Measurements from ENCODE around the gene PF4V1. TPM values are rescaled to one million over a fixed set of nuclear protein-coding genes. Genes with fewer than 3 reads are reported as not detected.

PF4V1 gene
- total RNA-seq, 2 experiments from 2014 or later: not detected

GRCh38 chr4:73836373-73837279, 16.5 kb upstream of the PF4V1 start, which contains the start of gene CXCL6:
TSS of gene CXCL6 (plus strand) at chr4:73836678. CDS start at chr4:73836751, 73 bp downstream.
- no peak for DNase-seq
- Mint-ChIP-seq H3K27ac (no peak within 1 kb of the TSS), H3K9me3 (peaks cover 3% of the 10 kb centered on the region), H3K36me3 (ENCODE audit: low read depth) (no peaks in the 10 kb centered on the region), H3K4me1 (no peaks in the 10 kb centered on the region), H3K4me3 (no peak within 1 kb of the TSS), H3K27me3 (peaks cover 8% of the 10 kb centered on the region)
- ChIA-PET POLR2A (no interaction called here), CTCF (interaction anchor here (1.3 kb wide), 1 partner anchor 9 kb away, joined by 3 read pairs; no protein-coding TSS in a partner anchor)

- H3K9me3 Mint-ChIP-seq: no peaks in the 10 kb centered on the region
- POLR2A ChIA-PET: no interaction called here
- no peaks in the 10 kb centered on the region for H3K36me3 Mint-ChIP-seq (ENCODE audit: low read depth)
- CTCF ChIA-PET: no interaction called here
- DNase-seq: no peak
- no peak overlapping the region for H3K27ac Mint-ChIP-seq
- H3K4me3 Mint-ChIP-seq: no peak overlapping the region
- H3K27me3 Mint-ChIP-seq: peaks cover 8% of the 10 kb centered on the region
- H3K4me1 Mint-ChIP-seq: no peaks in the 10 kb centered on the region
These were observed 14.0 kb upstream of the PF4V1 start for GRCh38 chr4:73839071-73839470.

GRCh38 chr4:73839715-73840114, 13.4 kb upstream of the PF4V1 start:
- CTCF ChIA-PET: no interaction called here
- POLR2A ChIA-PET: no interaction called here
- DNase-seq: no peak
- Mint-ChIP-seq H3K27me3 (peaks cover 8% of the 10 kb centered on the region), H3K36me3 (ENCODE audit: low read depth) (no peaks in the 10 kb centered on the region), H3K9me3 (no peaks in the 10 kb centered on the region), H3K27ac (no peak overlapping the region), H3K4me1 (no peaks in the 10 kb centered on the region), H3K4me3 (no peak overlapping the region)

GRCh38 chr4:73841243-73841925, 11.7 kb upstream of the PF4V1 start:
- DNase-seq: no peak
- ChIA-PET POLR2A (no interaction called here), CTCF (interaction anchor here (0.7 kb wide), 1 partner anchor 19 kb away, joined by 3 read pairs; no protein-coding TSS in a partner anchor)
- Mint-ChIP-seq H3K27ac (no peak overlapping the region), H3K27me3 (peaks cover 8% of the 10 kb centered on the region), H3K4me3 (no peak overlapping the region), H3K36me3 (ENCODE audit: low read depth) (no peaks in the 10 kb centered on the region), H3K4me1 (no peaks in the 10 kb centered on the region), H3K9me3 (no peaks in the 10 kb centered on the region)

GRCh38 chr4:73842696-73843095, 10.4 kb upstream of the PF4V1 start:
- Mint-ChIP-seq H3K4me3 (no peak overlapping the region), H3K9me3 (no peaks in the 10 kb centered on the region), H3K36me3 (ENCODE audit: low read depth) (no peaks in the 10 kb centered on the region), H3K4me1 (no peaks in the 10 kb centered on the region), H3K27me3 (no peaks in the 10 kb centered on the region), H3K27ac (no peak overlapping the region)
- POLR2A ChIA-PET: no interaction called here
- no peak for DNase-seq
- CTCF ChIA-PET: no interaction called here

GRCh38 chr4:73843369-73843768, 9.7 kb upstream of the PF4V1 start:
- Mint-ChIP-seq H3K9me3 (no peaks in the 10 kb centered on the region), H3K36me3 (ENCODE audit: low read depth) (no peaks in the 10 kb centered on the region), H3K4me3 (no peak overlapping the region), H3K27me3 (no peaks in the 10 kb centered on the region), H3K27ac (no peak overlapping the region), H3K4me1 (no peaks in the 10 kb centered on the region)
- POLR2A ChIA-PET: no interaction called here
- no peak for DNase-seq
- CTCF ChIA-PET: no interaction called here

- ChIA-PET POLR2A (no interaction called here), CTCF (no interaction called here)
- Mint-ChIP-seq H3K9me3 (no peaks in the 10 kb centered on the region), H3K27ac (no peak overlapping the region), H3K4me1 (no peaks in the 10 kb centered on the region), H3K27me3 (no peaks in the 10 kb centered on the region), H3K4me3 (no peak overlapping the region), H3K36me3 (ENCODE audit: low read depth) (no peaks in the 10 kb centered on the region)
- no peak for DNase-seq
These were observed 8.8 kb upstream of the PF4V1 start for GRCh38 chr4:73844345-73844744.

- POLR2A ChIA-PET: no interaction called here
- Mint-ChIP-seq H3K9me3 (no peaks in the 10 kb centered on the region), H3K36me3 (ENCODE audit: low read depth) (no peaks in the 10 kb centered on the region), H3K27ac (no peak overlapping the region), H3K4me3 (no peak overlapping the region), H3K27me3 (no peaks in the 10 kb centered on the region), H3K4me1 (no peaks in the 10 kb centered on the region)
- CTCF ChIA-PET: no interaction called here
- no peak for DNase-seq
These were observed 8.3 kb upstream of the PF4V1 start for GRCh38 chr4:73844806-73845205.

- H3K4me3 Mint-ChIP-seq: no peak overlapping the region
- no peaks in the 10 kb centered on the region for H3K27me3 Mint-ChIP-seq
- ChIA-PET CTCF (no interaction called here), POLR2A (no interaction called here)
- no peak for DNase-seq
- no peaks in the 10 kb centered on the region for H3K4me1 Mint-ChIP-seq
- H3K36me3 Mint-ChIP-seq (ENCODE audit: low read depth): no peaks in the 10 kb centered on the region
- H3K27ac Mint-ChIP-seq: no peak overlapping the region
- H3K9me3 Mint-ChIP-seq: no peaks in the 10 kb centered on the region
These were observed 5.4 kb upstream of the PF4V1 start for GRCh38 chr4:73847526-73848182.

- no peak for DNase-seq
- CTCF ChIA-PET: no interaction called here
- Mint-ChIP-seq H3K4me1 (no peaks in the 10 kb centered on the region), H3K9me3 (no peaks in the 10 kb centered on the region), H3K36me3 (ENCODE audit: low read depth) (no peaks in the 10 kb centered on the region), H3K27me3 (no peaks in the 10 kb centered on the region), H3K4me3 (no peak overlapping the region), H3K27ac (no peak overlapping the region)
- POLR2A ChIA-PET: no interaction called here
These were observed 4.8 kb upstream of the PF4V1 start for GRCh38 chr4:73848183-73848777.

GRCh38 chr4:73850261-73850970, 2.7 kb upstream of the PF4V1 start:
- Mint-ChIP-seq H3K27me3 (peaks cover 3% of the 10 kb centered on the region), H3K9me3 (no peaks in the 10 kb centered on the region), H3K36me3 (ENCODE audit: low read depth) (no peaks in the 10 kb centered on the region), H3K4me1 (no peaks in the 10 kb centered on the region), H3K27ac (no peak overlapping the region), H3K4me3 (no peak overlapping the region)
- no peak for DNase-seq
- ChIA-PET CTCF (no interaction called here), POLR2A (no interaction called here)

GRCh38 chr4:73851293-73851692, 1.8 kb upstream of the PF4V1 start:
- POLR2A ChIA-PET: no interaction called here
- Mint-ChIP-seq H3K4me3 (no peak overlapping the region), H3K4me1 (no peaks in the 10 kb centered on the region), H3K9me3 (no peaks in the 10 kb centered on the region), H3K27ac (no peak overlapping the region), H3K27me3 (peaks cover 3% of the 10 kb centered on the region), H3K36me3 (ENCODE audit: low read depth) (no peaks in the 10 kb centered on the region)
- CTCF ChIA-PET: no interaction called here
- no peak for DNase-seq

GRCh38 chr4:73852771-73853170, 325 bp upstream of the PF4V1 start:
- ChIA-PET CTCF (no interaction called here), POLR2A (no interaction called here)
- H3K4me3 Mint-ChIP-seq: no peak overlapping the region
- peaks cover 3% of the 10 kb centered on the region for H3K27me3 Mint-ChIP-seq
- H3K27ac Mint-ChIP-seq: no peak overlapping the region
- no peaks in the 10 kb centered on the region for H3K9me3 Mint-ChIP-seq
- no peaks in the 10 kb centered on the region for H3K4me1 Mint-ChIP-seq
- DNase-seq: no peak
- H3K36me3 Mint-ChIP-seq (ENCODE audit: low read depth): no peaks in the 10 kb centered on the region
